SKM-1 (cell line): ENCODE measurements around the gene GABARAP.

ENCODE experiments used
- DNase-seq: peaks from one replicate; lab custom pipeline; 2025; ENCODE audit not compliant: unreplicated experiment; lab: John Stamatoyannopoulos, UW

Gene GABARAP

GRCh38 chr17:7241783-7242716 lies at the start of gene GABARAP:
Gene GABARAP (minus strand): TSS chr17:7242449. CDS start chr17:7242330, 119 bp downstream.
- peak; percentile 51 for DNase-seq

GRCh38 chr17:7290685-7291084 lies 48.4 kb upstream of the GABARAP start:
- DNase-seq = no peak

DNA sequence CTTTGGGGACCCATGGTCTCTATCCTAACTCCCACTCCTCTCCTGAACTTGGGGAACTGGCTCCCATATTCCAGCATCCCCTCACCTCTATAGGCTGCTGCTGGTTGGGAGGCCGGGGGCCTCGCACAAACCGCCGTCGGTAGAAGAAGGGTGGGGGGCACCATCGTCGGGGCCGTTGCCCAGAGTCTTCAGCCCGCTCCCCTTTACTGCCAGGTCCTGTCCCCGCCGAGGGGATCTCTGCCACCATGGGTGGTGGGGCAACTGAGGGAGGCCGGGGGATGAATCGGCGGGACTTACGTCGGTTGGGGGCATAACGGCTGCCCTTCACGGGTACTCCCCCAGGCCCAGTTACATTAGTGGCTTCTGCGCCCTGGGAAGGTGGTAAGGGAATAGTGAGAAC lies 47.9 kb upstream of the GABARAP start:
- DNase-seq = no peak

DNA sequence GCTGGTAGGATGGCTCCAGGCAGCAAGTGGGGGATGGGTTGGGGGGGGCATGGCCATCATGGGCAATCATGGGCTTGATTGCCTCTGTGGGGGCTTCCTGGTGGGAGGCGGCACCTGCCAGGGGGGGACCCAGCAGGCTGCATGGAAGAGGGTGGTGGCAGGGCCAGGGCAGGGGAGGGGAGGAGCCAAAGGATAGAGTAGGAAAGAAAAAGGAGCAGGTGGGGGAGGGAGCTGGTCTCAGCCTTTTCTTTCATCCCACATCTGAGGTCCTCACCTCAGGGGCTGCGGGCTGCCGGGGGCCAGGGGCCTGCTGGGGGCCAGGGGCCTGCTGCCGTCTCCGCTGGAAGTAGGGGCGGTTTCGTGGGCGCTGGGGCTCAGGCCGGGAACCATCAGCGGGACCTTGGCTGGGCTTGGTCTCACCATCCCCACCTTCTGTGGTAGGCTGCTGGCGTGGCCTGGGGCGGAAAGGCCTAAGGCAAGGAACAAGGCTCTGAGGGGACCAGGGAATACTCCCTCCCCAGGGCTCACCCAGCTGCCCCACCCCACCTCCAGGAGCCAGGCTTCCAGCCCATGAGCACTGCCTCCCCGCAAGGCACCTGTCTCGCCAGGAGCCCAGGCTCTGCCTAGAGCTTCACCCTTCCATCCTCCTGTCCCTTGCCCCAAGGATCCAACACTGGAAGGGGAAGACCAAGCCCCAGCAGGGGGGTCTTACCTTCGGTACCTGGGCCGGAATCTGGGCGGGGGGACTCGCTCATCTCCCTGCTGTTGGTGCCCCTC lies 47.2 kb upstream of the GABARAP start:
- no peak for DNase-seq

DNA sequence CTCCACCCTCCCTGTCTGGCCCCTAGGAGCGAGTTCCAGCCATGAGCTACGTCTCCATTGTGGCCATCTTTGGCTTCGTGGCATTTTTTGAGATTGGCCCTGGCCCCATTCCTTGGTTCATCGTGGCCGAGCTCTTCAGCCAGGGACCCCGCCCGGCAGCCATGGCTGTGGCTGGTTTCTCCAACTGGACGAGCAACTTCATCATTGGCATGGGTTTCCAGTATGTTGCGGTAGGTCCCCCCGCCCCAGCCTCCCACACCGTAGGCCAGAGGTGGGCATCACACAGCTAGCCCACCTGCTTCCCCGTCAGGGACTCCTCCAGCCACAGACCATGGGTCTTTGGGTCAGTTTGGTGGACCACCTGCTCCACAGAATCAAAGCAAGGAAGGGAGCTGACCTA lies 43.4 kb upstream of the GABARAP start:
- DNase-seq = no peak

- DNase-seq = no peak
Observed at GRCh38 chr17:7284911-7285310, 42.7 kb upstream of the GABARAP start.

DNA sequence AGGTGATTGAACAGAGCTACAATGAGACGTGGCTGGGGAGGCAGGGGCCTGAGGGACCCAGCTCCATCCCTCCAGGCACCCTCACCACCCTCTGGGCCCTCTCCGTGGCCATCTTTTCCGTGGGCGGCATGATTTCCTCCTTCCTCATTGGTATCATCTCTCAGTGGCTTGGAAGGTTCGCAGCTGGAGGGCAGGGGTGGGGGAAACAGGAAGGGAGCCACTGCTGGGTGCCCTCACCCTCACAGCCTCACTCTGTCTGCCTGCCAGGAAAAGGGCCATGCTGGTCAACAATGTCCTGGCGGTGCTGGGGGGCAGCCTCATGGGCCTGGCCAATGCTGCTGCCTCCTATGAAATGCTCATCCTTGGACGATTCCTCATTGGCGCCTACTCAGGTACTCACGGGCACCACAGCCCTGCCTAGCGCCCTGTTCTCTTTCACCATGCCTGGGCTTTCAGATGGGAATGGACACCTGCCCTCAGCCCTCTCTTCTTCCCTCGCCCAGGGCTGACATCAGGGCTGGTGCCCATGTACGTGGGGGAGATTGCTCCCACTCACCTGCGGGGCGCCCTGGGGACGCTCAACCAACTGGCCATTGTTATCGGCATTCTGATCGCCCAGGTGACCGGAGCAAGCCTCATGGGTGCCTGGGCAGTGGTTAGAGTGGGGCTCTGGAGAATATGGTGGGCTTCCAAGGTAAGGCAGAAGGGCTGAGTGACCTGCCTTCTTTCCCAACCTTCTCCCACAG lies 41.4 kb upstream of the GABARAP start:
- DNase-seq = no peak

DNA sequence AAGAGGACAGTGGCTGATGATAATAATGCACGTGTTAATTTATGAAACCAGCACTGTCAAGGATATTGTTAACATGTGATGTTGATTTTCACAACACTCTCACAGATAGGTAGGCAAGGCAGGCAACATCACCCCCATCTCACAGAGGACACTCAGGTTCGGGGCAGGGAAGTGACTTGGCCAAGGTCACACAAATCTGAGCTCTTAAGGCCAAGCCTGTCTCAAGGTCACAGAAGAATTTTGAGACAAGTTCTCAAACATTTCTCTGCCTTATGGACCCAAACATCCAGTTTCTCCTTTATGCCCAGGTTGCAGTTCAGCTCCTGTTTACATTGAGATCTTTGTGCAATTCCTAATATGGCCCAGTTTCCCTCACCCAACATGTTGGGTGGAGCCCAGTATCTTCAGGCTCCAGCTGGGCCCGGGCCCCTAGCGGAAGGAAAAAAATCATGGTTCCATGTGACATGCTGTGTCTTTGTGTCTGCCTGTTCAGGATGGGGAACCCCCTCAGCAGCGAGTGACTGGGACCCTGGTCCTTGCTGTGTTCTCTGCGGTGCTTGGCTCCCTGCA lies 40.6 kb upstream of the GABARAP start:
- no peak for DNase-seq

DNA sequence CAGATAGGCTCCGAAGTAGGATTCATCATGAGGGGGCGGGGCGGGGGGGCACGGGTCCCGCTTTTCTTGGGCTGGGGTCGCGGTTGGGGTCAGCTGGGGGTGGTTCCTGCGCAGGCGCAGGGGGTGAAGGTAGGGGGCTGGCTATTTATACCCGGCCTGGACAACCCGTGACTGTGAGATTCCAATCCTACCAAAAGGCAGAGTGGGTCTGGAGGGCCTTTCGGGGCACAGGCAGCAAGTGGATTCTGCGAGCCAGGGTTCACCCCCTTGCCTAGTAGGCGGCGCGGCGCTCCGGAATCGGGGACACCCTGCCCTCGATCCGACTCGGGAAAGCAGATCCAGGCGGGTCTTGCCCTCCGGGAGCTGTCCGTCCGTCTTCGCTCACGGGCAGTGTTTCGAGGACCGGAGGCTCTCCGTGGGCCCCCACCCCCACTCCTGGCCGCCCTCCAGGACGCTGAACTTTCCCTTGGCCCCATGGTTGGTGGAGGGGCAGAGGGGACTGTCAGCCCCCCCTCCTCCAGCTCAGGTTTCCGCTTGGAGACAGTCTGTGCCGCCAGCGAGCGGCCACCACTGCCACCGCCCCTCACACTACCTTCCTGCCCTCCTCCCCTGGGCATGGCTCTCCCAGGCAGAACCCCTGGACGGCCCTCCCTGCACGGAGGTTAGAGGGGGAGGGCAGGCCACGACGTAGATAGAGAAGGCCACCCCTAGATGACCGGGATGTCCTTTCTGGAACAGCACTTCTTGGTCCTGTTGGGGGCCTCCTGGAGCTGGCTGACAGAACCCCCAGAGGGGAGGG lies 39.9 kb upstream of the GABARAP start:
- no peak for DNase-seq

DNA sequence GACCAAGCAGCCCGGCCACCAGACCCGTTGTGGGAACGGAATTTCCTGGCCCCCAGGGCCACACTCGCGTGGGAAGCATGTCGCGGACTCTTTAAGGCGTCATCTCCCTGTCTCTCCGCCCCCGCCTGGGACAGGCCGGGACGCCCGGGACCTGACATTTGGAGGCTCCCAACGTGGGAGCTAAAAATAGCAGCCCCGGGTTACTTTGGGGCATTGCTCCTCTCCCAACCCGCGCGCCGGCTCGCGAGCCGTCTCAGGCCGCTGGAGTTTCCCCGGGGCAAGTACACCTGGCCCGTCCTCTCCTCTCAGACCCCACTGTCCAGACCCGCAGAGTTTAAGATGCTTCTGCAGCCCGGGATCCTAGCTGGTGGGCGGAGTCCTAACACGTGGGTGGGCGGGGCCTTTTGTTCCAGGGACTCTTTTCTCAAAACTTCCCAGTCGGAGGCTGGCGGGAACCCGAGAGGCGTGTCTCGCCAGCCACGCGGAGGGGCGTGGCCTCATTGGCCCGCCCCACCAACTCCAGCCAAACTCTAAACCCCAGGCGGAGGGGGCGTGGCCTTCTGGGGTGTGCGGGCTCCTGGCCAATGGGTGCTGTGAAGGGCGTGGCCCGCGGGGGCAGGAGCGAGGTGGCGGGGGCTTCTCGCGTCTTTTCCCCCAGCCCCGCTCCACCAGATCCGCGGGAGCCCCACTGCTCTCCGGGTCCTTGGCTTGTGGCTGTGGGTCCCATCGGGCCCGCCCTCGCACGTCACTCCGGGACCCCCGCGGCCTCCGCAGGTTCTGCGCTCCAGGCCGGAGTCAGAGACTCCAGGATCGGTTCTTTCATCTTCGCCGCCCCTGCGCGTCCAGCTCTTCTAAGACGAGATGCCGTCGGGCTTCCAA lies 39.1 kb upstream of the GABARAP start, which contains the start of gene SLC2A4:
SLC2A4 (plus strand) TSS at position 645 of the 879 bp plus-strand sequence; CDS start at position 862, 217 bp downstream.
- DNase-seq = no peak

DNA sequence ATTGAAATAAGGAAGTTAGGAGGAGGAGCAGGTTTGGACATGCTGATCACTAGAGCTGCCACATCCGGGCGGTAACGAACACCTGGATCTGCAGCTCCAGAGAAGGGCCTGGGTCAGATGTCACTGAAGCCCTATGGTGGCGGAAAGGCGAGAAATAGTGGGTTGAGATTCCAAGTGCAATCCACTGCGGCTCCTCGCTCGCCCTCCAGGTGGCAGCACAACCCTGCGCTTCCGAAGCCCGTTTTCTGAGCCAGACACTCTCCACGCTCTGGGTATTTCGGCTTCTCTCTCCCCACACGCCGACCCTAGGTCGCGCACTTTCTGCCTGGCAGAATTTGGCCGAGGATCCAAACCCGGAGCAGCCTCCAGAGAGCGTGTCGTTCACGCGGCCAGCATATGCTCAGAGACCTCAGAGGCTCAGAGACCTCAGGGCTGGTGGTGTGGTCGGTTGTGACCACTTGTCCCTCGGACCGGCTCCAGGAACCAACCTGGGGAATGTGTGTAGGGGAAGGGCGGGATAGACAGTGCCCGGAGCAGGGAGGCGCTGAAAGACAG lies 38.3 kb upstream of the GABARAP start:
- peak; percentile 54 for DNase-seq

DNA sequence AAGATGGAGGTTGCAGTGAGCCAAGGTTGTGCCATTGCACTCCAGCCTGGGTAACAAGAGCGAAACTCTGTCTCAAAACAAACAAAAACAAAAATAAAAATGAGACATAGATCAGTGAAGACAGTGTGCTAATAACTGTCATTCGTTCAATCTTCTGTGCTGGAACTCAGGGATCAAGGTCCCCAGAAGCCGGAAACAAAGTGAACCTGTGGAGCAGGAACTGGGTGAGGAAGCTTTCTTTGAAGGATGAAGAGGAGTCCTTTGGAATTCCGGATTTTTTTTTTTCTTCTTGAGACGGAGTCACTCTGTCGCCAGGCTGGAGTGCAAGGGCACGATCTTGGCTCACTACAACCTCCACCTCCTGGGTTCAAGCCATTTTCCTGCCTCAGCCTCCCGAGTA lies 37.2 kb upstream of the GABARAP start:
- DNase-seq = no peak

GRCh38 chr17:7266784-7267183 lies 24.5 kb upstream of the GABARAP start:
- no peak for DNase-seq

DNA sequence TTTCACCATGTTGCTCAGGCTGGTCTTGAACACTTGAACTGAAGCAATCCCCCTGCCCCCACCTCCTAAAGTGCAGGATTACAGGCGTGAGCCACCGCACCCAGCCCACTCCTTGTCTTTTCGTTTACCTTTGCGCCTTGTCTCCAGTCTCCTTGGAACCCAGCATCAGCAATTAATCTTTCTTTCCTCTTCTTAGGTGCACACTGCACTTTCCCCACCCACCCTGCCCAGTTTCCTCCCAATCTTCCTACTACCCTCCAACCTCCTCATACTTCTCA lies 21.5 kb upstream of the GABARAP start:
- no peak for DNase-seq

GRCh38 chr17:7262935-7263800 lies 20.9 kb upstream of the GABARAP start:
- no peak for DNase-seq

DNA sequence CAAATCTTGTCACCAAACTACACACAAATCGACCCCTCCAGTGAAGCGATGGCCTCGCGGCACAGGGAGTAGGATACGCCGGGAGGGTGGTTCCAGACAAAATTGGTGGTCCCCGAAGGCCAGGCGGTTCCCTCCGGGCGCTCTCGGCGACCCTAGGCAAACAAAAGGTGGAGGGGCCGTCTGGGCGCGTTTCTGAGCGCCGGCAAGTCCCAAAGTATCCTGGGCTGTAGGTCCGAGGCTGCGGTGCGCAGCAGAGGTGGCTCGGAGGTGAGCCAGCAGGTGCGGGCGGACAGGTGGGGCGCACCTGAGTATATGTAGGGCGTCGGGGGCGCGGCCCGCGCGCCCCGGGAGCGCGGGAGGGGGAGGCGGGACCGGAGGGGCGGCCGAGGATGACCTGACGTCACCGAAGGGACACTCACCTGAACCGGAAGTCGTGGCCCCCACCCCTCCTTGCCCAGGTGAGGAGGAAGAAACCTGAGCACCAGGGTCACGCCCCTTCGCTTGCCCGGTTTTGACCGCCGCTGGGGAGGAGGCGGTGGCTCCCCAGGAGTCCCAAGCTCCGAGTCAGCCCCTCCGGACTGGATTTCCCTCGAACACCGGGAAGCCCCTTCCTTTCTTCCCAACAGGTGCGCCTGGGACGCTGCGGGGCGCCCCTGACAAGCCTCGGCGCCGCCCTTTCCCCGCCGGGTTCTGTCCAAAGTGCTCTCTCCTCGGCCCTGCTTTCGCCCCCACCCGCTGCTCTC lies 20.1 kb upstream of the GABARAP start, which contains the start of gene CLDN7:
CLDN7 (minus strand) TSS at position 287 of the 743 bp plus-strand sequence. CDS start 435 bp downstream, outside the sequence.
- no peak for DNase-seq
